Skeletal muscle tissue (tissue), 4 donors: ENCODE measurements around the gene SELPLG. TPM values are rescaled to one million over a fixed set of nuclear protein-coding genes. Genes with fewer than 3 reads are reported as not detected.
A peak's percentile ranks its signal among the peaks of the same experiment; 100 is the strongest.

Experiments used
- H3K27ac ChIP-seq: one replicate; pipeline ENCODE4 v1.7.0; 2013; ENCODE audit warnings: mild to moderate bottlenecking, low read depth, low read length, inconsistent platforms
- H3K27me3 ChIP-seq, 3 donors: one replicate each; pipeline ENCODE4 v1.7.0; 2013; ENCODE audit warnings: low read length in 3 of 3; ENCODE audit not compliant: control insufficient read depth in 3 of 3, insufficient read depth in 3 of 3
- H3K36me3 ChIP-seq, 3 donors: one replicate each; pipeline ENCODE4 v1.7.0; 2013; ENCODE audit warnings: low read length in 3 of 3; ENCODE audit not compliant: control insufficient read depth in 3 of 3, insufficient read depth in 3 of 3
- H3K4me1 ChIP-seq, 3 donors: one replicate each; pipeline ENCODE4 v1.7.0; 2013; ENCODE audit warnings: low read length in 3 of 3, mild to moderate bottlenecking in 3 of 3; ENCODE audit not compliant: control insufficient read depth in 3 of 3, insufficient read depth in 3 of 3
- H3K4me3 ChIP-seq, 3 donors: one replicate each; pipeline ENCODE4 v1.7.0; 2013; ENCODE audit warnings: low read length in 3 of 3
- H3K9ac ChIP-seq, 3 donors: one replicate each; pipeline ENCODE4 v1.7.0; 2013; ENCODE audit warnings: low read length in 3 of 3, mild to moderate bottlenecking in 3 of 3, moderate library complexity in 2 of 3, low read depth in 1 of 3
- H3K9me3 ChIP-seq, 3 donors: one replicate each; pipeline ENCODE4 v1.7.0; 2013; ENCODE audit warnings: low read length in 3 of 3; ENCODE audit not compliant: control insufficient read depth in 3 of 3
- total RNA-seq: library from RNA; depleted of rRNA; stranded (reverse); fragments of >200 nt; gene quantifications from one replicate; pipeline ENCODE4 v1.2.3, GENCODE V29; 2014
- donor health status: Osteomylitis.

Gene SELPLG
- total RNA-seq, 1 donor from 2014 or later = 3.7 TPM

DNA sequence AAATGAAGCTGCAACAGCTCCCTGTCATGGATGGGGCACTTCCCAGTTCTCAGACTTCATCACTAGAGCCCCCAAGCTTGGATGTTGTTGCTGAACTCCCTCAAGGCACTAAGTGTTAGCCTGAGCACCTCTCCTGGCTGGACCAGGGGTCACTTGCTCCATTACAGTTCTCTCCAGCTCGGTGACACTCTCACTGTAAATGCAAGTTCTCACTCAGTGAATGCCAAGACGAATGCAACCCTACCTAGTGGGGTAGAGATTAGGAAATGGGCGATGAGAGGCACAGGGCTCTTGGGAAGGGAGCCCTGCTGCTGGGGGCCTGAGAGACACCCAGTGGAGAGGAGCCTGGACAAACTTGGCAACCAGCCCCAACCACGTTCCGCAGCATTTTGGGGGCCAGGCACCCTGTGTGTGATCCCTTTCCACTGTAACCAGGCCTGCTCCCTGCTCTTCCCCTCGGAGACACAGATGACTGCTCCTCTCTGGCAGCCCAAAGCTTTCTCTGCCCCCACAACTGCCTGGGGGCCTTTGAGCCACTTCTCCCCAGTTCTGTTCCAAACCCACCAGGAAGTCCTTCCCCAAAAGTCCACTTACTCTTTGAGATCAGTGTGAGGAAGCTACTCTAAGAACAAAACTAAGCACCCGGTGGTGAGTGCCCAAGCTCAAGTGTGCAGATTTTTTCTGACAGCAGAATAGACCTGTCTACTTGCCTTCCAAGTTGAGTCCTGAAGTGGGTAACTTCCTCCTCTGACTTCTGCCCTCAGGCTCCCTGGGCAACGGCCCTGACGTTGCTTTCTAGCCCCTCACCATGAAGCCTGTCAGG is 8.0 kb upstream of the SELPLG start:
- Histone ChIP-seq H3K9ac (no peak overlapping the region), H3K36me3 (peaks cover 13 to 21% (median 18%) of the 10 kb centered on the region in 3 donors), H3K4me3 (no peak overlapping the region), H3K9me3 (no peaks in the 10 kb centered on the region), H3K27me3 (peaks cover 0 to 16% (median 0%) of the 10 kb centered on the region in 3 donors), H3K27ac (peak overlapping the region; percentile 52), H3K4me1 (peaks cover 27 to 52% (median 41%) of the 10 kb centered on the region in 3 donors)

GRCh38 chr12:108640802-108641445 is 7.2 kb upstream of the SELPLG start:
- Histone ChIP-seq H3K4me1 (peaks cover 24 to 51% (median 41%) of the 10 kb centered on the region in 3 donors), H3K36me3 (peaks cover 6 to 14% (median 11%) of the 10 kb centered on the region in 3 donors), H3K4me3 (no peak overlapping the region), H3K9me3 (no peaks in the 10 kb centered on the region), H3K27ac (no peak overlapping the region), H3K9ac (no peak overlapping the region), H3K27me3 (peaks cover 0 to 16% (median 0%) of the 10 kb centered on the region in 3 donors)

- Histone ChIP-seq H3K4me3 (no peak overlapping the region), H3K27me3 (peaks cover 0 to 19% (median 3%) of the 10 kb centered on the region in 3 donors), H3K27ac (no peak overlapping the region), H3K9ac (peak overlapping the region in 1 of 3 donors; percentile 28), H3K36me3 (no peaks in the 10 kb centered on the region), H3K9me3 (no peaks in the 10 kb centered on the region), H3K4me1 (peaks cover 22 to 51% (median 44%) of the 10 kb centered on the region in 3 donors)
Observed at GRCh38 chr12:108638997-108639822, 5.5 kb upstream of the SELPLG start.

DNA sequence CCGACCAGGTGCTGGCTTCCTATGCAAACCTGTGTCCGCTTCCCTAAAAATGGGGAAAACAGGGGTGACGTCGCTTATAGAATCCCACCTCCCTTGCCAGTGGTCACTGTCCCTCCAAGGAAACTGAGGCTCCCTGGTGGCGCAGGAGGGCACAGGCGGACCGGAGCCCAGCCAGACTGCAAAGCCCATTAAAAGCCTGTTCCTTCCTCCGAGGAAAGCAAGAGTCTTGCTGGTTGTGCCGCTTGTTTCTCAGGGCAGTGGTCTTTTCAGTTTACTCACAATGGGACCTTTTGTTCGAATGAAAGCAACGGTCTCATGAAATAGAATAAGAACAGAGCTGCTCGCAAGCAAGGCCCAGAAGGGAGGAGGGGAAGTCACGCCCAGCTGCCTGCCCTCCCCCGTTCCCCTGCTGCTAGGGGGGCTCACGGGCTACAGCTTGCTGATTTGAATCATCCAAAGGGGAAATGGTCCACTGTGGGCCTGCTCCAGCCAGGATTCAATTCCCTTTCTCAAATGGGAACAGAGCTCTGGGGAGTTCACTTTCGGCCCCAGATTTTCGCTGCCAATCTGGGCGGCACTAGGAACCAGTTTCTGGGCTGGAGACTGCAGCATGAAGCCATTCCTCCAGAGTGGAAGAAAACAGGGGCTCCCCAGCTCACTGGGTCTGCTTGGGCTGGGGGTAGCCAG is 4.6 kb upstream of the SELPLG start:
- Histone ChIP-seq H3K27ac (no peak overlapping the region), H3K4me3 (peak overlapping the region in 1 of 3 donors; percentile 49), H3K4me1 (peaks cover 14 to 53% (median 37%) of the 10 kb centered on the region in 3 donors), H3K27me3 (peaks cover 0 to 19% (median 3%) of the 10 kb centered on the region in 3 donors), H3K9ac (peak overlapping the region; percentile 12 to 66 (median 28)), H3K9me3 (no peaks in the 10 kb centered on the region), H3K36me3 (no peaks in the 10 kb centered on the region)

- Histone ChIP-seq H3K9ac (peak overlapping the region in 1 of 3 donors; percentile 23), H3K36me3 (no peaks in the 10 kb centered on the region), H3K4me3 (no peak overlapping the region), H3K9me3 (no peaks in the 10 kb centered on the region), H3K27me3 (peaks cover 0 to 19% (median 3%) of the 10 kb centered on the region in 3 donors), H3K27ac (no peak overlapping the region), H3K4me1 (peaks cover 14 to 48% (median 31%) of the 10 kb centered on the region in 3 donors)
Observed at GRCh38 chr12:108637222-108637971, 3.7 kb upstream of the SELPLG start.

DNA sequence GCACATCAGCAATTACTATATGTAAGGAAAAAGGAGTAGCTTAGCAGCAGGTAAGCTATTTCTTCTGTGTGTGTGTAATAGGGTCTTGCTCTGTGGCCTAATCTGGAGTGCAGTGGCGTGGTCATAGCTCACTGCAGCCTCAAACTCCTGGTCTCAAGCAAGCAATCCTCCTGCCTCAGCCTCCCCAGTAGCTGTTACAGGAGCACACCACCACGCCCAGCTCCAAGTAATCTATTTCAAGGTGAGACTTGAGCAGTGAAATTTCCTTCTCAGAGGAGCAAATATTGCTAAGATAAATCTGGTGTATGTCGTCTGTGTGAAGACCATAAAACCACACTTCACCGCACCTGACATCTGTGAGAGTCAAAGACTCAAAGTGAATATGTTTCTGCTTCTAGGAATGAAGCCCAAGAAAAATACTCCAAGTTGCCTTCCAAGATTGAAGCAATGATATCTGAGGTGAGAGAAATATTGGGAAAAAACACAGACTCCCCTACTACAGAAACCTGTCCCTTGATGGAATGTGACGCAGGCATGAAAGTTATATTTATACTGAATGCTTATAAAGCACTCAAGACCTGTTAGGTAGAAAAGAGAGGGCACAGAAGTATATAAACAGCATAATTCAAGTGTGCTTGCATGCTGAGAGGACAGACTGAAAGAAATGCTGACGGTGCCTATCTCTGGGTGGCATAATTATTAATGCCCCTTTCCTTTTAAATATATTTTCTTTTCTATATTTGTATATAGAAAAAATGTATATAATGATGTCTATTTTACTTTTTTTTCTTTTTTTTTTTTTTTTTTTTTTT is 2.5 kb upstream of the SELPLG start:
- Histone ChIP-seq H3K27me3 (peaks cover 0 to 19% (median 3%) of the 10 kb centered on the region in 3 donors), H3K4me1 (peaks cover 12 to 36% (median 21%) of the 10 kb centered on the region in 3 donors), H3K9me3 (no peaks in the 10 kb centered on the region), H3K9ac (no peak overlapping the region), H3K27ac (no peak overlapping the region), H3K4me3 (no peak overlapping the region), H3K36me3 (no peaks in the 10 kb centered on the region)

- no peaks in the 10 kb centered on the region for H3K9me3 ChIP-seq
- H3K36me3 ChIP-seq = no peaks in the 10 kb centered on the region
- no peak overlapping the region for H3K9ac ChIP-seq
- H3K4me1 ChIP-seq = peaks cover 12 to 38% (median 18%) of the 10 kb centered on the region in 3 donors
- peaks cover 0 to 19% (median 3%) of the 10 kb centered on the region in 3 donors for H3K27me3 ChIP-seq
- H3K27ac ChIP-seq = no peak overlapping the region
- no peak overlapping the region for H3K4me3 ChIP-seq
Observed at GRCh38 chr12:108635201-108635996, 1.7 kb upstream of the SELPLG start.

DNA sequence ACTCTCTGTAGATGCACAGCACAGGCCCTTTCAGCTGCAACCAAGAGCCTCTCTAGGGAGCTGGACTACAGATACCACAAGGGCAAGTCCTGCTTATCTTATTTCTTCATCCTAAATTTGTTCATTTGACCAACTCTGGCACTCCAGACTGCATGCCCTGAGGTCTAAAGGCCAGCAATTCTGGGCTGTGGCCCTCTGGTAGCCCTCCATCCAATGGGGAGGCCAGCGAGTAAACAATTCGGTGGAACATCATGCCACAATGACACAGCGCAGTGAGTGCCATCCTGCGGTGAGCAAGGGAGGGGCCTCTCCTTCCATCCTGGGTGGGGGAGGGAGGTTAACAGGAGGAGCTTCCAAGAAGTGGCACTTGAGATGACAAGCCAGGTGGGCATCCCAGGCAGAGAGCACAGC is 652 bp upstream of the SELPLG start:
- peaks cover 12 to 41% (median 19%) of the 10 kb centered on the region in 3 donors for H3K4me1 ChIP-seq
- H3K27ac ChIP-seq = peak overlapping the region; percentile 56
- peaks cover 0 to 19% (median 3%) of the 10 kb centered on the region in 3 donors for H3K27me3 ChIP-seq

More for the DNA sequence above, 652 bp upstream of the SELPLG start:
- Histone ChIP-seq H3K36me3 (no peaks in the 10 kb centered on the region), H3K9ac (no peak overlapping the region), H3K4me3 (no peak overlapping the region), H3K9me3 (no peaks in the 10 kb centered on the region)
